Dermis blood vessel endothelial cell (primary cell): ENCODE measurements around the gene DHX29. TPM values are rescaled to one million over a fixed set of nuclear protein-coding genes. Genes with fewer than 3 reads are reported as not detected.
"Not testable (repeated sequence)": the region's sequence is repeated elsewhere in the genome, so short reads cannot be mapped to it uniquely, and the experiment has no call there.

Source experiments
- DNase-seq: peaks from one replicate; pipeline ENCODE4 v3.0.0; 2010
- total RNA-seq: library from RNA; depleted of rRNA; stranded (reverse); fragments of >200 nt; gene quantifications from 2 replicates; pipeline ENCODE4 v1.2.3, GENCODE V29; 2014

DHX29 gene, protein sequence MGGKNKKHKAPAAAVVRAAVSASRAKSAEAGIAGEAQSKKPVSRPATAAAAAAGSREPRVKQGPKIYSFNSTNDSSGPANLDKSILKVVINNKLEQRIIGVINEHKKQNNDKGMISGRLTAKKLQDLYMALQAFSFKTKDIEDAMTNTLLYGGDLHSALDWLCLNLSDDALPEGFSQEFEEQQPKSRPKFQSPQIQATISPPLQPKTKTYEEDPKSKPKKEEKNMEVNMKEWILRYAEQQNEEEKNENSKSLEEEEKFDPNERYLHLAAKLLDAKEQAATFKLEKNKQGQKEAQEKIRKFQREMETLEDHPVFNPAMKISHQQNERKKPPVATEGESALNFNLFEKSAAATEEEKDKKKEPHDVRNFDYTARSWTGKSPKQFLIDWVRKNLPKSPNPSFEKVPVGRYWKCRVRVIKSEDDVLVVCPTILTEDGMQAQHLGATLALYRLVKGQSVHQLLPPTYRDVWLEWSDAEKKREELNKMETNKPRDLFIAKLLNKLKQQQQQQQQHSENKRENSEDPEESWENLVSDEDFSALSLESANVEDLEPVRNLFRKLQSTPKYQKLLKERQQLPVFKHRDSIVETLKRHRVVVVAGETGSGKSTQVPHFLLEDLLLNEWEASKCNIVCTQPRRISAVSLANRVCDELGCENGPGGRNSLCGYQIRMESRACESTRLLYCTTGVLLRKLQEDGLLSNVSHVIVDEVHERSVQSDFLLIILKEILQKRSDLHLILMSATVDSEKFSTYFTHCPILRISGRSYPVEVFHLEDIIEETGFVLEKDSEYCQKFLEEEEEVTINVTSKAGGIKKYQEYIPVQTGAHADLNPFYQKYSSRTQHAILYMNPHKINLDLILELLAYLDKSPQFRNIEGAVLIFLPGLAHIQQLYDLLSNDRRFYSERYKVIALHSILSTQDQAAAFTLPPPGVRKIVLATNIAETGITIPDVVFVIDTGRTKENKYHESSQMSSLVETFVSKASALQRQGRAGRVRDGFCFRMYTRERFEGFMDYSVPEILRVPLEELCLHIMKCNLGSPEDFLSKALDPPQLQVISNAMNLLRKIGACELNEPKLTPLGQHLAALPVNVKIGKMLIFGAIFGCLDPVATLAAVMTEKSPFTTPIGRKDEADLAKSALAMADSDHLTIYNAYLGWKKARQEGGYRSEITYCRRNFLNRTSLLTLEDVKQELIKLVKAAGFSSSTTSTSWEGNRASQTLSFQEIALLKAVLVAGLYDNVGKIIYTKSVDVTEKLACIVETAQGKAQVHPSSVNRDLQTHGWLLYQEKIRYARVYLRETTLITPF (N-terminal part only)
- 21.6 and 39.5 TPM in 2 replicates for total RNA-seq

DNA sequence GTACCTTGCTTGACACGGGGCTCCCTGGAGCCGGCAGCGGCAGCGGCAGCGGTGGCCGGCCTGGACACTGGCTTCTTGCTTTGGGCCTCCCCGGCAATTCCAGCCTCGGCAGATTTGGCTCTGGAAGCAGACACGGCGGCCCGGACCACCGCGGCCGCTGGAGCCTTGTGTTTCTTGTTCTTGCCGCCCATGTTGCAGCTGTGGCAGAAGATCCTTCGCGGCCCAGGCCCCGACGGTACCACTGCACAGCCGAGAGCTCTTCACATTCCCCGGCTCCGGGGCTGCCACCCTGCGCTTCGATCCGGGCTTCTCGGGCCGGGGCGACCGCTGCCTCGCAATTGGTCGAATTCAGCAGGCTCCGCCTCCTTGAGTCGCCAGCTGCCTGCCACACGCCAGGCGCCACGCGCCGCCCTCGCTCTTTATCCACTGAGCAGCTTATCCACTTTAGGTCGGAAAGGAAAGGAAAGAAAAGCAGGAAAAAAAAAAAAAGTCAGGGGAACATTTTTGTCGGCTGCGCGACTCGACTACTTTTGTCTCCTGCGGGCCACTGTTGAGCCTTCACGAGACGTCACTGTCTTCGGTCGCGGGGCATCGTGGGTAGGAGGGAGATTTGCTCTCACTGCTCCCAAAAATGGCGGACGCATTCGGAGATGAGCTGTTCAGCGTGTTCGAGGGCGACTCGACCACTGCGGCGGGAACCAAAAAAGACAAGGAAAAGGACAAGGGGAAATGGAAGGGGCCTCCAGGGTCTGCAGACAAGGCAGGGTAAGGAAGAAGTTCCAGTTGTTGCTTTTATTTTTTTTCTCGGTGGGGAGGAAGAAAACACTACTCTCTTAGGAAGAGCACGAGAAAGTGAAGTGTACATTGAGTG, at the start of gene DHX29, which contains the start of gene MTREX:
TSS of gene DHX29 (minus strand) at position 312 of the 871 bp plus-strand sequence. CDS start at position 191, 121 bp downstream.
TSS of gene MTREX (plus strand) at position 607 of the 871 bp plus-strand sequence. CDS start at position 632, 25 bp downstream.
- DNase-seq, result peak; percentile 96

DNA sequence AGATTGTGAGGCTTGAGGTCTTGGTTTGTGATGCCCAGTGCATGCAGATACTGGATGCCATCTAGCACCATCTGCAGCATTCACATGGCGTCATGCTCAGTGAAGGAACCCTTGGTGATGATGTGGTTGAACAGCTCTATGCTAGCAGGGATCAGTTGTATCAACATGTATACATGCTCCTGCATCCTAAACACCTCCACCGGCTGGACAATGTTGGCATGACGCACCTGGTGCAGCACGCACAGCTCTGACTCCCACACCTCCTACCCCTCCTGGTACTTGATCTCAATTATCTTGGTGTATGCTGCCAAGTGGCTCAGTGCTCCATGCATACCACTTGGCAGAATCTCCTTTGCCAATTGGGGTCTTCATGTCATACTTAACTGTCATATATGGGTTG, 49.4 kb upstream of the DHX29 start:
- DNase-seq, result no peak

DNA sequence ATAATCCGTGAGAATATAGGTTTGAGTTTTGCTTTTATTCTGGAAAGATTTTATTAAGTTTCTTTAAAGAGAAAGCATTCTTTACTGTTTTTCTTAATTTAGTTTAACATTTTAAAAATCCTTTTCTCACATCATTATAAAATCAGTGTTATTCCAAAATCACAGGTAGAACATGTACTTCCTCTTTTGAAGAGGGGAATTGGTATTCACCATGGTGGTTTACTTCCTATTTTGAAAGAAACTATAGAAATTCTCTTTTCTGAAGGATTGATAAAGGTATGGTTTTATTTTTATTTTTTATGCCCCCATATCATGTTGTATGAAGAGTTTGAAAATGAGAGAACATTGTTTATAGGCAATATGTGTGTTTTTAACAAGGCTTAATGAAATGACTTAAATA, 43.3 kb upstream of the DHX29 start:
- DNase-seq, result no peak

DNA sequence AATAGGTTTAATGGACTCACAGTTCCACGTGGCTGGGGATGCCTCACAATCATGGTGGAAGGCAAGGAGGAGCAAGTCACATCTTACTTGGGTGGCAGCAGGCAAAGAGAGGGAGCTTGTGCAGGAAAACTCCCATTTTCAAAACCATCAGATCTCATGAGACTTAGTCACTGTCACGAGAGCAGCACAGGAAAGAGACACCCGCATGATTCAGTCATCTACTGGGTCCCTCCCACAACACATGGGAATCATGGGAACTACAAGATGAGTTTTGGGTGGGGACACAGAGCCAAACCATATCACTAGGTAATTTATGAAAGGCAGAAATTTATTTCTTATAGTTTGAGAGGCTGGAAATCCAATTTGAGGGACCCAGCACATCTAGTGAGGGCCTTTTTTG, 40.3 kb upstream of the DHX29 start:
- DNase-seq, result no peak

DNA sequence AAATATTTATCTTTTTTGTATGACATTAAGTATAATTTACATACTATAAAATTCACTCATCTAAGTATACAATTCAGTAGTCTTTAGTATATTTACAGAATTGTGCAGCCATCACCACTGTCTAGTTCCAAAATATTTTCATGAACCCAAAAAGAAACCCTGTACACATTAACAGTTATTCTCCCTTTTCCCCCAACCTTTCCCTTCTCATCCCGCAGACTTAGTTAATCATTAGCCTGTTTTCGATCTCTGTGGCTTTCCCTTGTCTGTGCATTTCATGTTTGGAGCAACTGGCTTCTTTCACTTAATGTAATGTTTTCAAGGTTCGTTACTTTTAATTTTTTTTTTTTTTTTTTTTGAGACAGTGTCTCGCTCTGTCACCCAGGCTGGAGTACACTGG, 37.8 kb upstream of the DHX29 start:
- no peak for DNase-seq

DNA sequence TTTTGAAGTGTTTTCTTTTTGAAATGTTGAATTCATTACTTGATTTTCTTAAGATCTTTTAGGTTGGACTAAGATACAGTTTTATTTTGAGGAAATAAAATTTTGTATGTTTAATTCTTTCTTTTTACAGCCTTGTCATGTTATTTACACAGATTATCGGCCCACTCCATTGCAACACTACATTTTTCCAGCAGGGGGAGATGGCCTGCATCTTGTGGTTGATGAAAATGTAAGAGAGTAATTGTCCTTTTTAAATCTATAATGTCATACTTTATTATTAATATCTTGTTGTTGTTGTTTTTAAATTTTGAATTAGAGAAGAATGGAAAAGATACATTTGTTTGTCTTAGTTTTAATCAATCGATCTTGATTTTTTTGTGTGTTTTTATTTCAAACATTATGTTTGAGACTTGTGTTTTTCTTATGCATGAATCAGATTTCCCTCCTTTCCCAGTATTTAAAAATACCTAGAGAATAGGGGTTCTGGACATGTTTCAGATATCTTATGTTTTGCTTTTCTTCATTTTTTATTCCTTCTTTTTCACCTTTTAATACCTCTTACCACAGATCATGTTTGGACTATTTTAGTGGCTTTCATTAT, 37.0 kb upstream of the DHX29 start:
- peak; percentile 87 for DNase-seq

DNA sequence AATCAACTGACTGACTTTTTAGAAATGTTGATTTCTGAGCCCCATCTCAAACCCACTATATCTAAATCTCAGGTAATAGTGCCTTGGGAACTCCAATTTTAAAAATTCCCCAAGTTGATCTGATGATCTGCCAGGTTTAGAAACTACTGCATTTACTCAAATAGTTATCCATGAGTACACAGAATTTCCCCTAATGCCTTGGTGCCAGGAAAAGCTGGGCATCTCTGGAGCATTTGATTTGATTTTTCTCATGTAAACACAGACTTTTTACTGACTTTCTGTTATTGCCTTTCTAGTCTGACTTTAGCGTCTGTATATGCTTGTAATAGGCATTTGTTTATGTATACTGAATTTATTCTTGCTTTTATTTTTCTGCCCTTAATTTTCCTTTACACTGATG, 36.1 kb upstream of the DHX29 start:
- DNase-seq, result no peak

DNA sequence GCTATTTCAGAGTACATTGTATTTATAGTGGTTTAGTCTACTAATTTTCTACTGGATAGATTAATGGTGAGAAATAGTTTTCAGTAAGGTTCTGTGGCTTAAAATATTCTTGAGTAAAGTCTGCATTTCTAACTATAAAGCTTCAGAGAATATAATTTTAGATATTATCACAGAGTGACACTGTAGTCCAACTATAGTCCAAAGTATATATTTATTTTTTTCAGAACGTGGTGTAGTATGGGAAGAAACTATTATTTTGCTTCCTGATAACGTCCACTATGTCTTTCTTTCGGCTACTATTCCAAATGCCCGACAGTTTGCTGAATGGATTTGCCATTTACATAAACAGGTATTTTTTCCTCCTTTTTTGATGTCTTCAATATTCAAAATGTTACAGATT, 35.6 kb upstream of the DHX29 start:
- no peak for DNase-seq

DNA sequence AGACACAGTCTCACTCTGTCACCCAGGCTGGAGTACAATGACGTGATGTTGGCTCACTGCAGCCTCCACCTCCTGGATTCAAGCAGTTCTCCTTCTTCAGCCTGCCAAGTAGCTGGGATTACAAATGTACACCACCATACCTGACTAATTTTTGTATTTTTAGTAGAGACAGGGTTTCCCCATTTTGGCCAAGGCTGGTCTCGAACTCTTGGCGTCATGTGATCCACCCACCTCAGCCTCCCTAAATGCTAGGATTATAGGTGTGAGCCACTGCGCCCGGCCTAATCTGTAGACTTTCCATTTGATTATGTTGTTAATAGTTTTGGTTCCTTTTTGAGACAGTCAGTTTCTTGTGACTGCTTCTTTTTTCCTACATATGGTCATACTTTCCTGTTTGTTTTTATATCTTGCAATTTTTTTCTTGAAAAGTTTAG, 31.3 kb upstream of the DHX29 start:
- no peak for DNase-seq

DNA sequence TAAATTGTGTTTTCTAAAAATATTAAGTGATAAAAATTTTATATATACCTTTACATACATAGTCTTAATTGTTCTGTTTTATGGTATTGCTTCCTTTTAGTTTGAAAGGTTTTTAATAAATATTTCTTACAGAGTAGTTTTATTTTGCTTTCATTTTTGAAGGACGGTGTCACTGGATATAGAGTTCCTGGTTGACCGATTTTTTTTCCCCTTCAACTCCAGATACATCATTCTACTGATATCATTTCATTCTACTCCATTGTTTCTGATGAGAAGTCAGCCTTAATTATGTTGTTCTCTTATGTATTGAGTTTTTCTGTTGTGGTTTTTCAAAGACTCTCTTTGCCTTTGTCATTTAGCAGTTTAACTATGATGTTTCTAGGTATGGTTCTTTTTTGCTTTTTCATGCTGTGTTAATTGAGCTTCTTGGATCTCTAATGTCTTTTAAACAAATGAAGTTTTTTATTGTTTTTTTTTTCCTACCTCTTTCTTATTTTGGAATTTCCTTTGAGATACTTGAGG, 30.7 kb upstream of the DHX29 start:
- DNase-seq, result peak; percentile 48

DNA sequence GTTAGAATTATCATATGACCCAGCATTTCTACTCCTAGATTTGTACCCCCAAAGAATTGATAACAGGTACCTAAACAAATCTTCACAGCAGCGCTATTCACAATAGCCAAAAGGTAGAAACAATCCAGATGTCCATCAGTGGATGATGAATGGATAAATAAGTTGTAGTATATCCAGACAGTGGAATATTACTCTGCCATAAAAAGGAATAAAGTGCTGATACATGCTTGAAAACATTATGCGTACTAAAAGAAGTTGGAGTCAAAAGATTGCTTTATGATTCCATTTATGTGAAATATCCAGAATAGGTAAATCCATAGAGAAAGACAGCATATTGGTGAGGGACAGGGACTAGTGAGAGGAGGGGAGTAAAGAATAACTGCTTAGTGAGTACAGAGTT, 26.3 kb upstream of the DHX29 start:
- no peak for DNase-seq

DNA sequence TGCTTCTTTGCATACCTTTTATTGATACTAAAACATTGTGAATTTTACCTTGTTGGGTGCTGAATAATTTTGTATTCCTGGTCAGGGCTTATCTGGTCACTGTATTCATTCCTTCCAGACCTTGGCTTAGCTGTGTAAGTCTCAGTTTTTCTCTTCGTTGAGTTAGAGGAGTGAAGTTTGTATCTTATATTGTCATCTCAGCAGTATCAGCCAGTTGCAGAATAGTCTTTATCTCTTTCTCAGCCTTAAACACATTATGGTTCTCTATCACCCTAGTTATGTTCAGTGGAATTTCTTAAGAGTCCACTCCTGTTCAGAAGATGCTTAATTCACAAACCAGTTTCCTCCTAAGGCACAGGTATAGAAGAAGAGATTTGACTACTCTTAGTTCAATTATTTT, 25.5 kb upstream of the DHX29 start:
- DNase-seq, result no peak

DNA sequence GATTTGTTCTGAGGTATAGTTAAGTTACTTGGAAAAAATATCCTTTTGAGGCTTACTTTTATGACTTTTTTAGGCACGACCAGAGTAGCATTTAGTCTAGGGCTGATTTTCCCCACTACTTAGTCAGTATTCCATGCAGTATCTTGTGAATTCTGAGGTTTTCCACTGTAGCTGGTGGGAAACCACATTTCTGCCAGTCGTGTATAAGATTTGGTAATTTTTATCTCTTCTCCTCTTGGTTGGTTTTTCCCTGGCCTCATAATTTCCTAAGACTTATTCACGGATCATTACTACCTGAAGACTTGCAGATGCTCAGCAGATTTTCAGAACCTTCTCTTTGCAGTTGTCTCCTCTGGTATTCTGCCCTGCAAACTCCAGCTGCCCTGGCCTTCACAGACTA, 23.8 kb upstream of the DHX29 start:
- no peak for DNase-seq

DNA sequence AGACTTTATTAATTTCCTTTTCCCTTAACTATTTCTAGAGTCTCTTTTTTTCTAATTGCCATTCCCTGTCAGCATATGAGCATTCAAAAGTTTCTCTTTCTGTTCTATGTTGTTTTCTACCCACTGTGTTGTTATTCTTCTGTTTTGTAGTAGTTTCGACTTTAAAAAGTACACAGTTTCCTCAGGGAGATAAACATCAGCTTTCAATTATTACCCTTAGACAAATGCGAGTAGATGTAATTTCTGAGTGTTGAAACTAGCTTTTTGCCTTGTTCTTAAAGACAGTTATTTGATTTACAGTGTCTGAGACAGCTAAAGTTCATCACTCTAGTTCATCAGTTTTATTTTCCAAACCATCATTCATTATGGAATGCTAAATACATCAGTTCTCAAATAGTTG, 19.8 kb upstream of the DHX29 start:
- DNase-seq, result no peak

DNA sequence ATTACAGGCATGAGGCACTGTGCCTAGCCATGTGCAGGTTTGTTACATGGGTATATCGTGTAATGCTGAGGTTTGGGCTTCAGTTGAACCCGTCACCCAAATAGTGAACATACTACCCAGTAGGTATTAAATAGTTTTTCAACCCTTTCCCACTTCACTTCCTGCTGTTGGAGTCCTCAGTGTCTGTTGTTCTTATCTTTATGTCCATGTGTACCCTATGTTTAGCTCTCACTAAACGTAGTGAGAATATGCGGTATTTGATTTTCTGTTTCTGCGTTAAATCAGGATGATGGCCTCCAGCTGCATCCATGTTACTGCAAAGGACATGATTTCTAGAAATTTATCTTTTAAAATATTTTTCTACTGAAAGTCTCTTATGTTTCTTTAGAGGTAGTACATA, 18.1 kb upstream of the DHX29 start:
- no peak for DNase-seq

DNA sequence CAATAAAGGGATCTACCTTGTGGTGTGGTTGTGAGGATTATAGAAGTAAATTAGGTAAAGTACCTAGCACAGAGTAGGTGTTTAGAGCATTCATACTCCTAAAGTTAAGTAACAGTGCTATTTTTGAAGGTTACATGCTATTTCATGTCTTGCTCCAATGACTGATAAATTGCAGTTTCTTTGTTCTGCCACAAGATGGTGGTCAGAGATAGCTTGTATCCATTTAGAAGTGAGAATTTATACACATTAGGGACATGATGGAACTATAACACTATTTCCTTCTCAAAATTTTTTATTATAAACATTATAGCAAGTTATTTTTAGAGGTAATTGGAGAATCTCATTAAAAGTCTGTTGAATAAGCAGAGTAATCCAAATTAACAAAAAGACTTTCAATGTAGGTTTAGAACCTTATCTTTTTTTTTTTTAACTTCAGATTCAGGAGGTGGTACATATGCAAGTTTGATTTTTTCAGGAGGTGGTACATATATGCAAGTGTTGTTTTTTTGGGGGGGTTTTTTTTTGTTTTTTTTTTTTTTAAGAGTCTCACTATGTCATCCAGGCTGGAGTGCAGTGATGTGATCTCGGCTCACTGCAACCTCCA, 17.4 kb upstream of the DHX29 start:
- DNase-seq, result peak; percentile 72

DNA sequence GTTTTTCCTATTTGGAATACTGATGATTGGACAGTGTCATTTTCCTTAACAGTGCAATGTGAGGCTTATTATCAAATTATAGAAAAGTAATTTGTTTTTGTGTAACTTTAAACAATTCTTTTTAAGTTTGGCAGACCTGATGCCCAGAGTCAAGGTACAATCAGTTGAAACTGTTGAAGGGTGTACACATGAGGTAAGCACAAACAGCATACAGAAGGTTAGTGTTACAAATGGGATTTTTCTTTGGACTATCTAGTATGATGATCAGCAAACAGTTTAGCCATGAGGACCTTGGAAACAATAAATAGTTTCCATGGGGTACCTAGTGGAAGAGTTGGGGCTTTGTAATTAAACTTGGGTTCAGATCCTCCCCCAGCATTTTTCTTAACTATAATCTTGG, 16.5 kb upstream of the DHX29 start:
- no peak for DNase-seq

DNA sequence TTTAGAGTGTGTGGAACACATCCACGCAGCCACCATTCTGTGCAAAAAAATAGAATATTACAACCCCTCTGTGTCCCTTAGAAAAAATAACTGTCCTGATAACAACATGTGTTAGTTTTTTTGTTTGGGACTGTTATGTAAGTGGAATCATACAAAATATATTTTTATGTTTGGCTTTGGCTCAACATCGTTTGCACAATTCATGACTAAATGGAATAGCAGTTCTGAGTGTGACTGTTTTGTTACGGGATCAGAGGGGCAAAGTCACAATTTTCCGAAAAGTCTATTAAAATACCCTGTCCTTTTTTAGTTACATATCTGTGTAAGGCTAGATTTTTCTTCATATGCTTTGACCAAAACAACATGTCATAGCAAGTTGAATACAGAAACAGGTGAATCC, 13.1 kb upstream of the DHX29 start:
- DNase-seq, result no peak

DNA sequence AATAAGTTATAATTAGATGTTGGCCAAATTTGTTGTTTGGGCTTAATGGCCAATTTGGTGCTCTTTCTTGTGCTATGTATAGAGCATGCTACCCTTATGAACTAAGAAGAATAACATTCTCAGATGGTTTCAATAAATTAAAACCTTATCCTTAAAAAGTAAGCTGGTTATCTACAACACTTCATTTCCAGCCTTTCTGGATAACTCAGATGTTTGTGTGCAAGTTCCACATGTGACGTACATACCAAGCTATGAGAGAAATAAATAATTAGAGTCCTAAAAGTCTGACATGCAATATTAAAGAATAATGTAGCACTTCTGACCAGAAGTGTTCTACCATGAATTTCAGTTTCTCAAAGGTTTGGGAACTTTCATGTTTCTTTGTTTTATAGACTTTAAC, 12.0 kb upstream of the DHX29 start:
- DNase-seq, result no peak

DNA sequence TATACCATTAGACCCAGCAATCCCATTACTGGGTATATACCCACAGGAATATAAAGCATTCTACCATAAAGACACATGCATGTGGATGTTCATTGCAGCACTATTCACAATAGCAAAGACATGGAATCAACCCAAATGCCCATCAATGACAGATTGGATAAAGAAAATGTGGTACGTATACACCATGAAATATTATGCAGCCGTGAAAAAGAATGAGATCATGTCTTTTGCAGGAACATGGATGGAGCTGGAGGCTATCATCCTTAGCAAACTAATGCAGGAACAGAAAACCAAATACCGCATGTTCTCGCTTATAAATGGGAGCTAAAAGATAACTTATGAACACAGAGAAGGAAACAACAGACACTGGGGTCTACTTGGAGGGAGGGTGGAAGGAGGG, 10.7 kb upstream of the DHX29 start:
- DNase-seq, result not testable (repeated sequence)

DNA sequence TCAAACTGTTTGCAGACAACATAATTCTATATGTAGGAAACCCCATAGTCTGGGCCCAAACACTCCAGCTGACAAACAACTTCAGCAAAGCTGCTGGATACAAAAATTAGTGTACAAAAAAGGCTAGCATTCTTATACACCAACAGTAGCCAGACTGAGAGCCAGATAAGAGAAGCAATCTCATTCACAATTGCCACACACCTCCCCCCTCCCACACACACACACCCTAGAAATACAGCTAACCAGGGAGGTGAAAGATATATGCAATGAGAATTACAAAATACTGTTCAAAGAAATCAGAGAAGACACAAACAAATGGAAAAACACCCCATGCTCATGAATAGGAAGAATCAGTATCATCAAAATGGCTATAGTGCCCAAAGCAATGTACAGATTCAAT, 9.3 kb upstream of the DHX29 start:
- no peak for DNase-seq
